A549 (cell line): ENCODE data around the gene STXBP6.

Source experiments
- BHLHE40 ChIP-seq: IDR thresholded peaks from 2 replicates; pipeline ENCODE4 v1.6.1; 2012; ENCODE audit warnings: low read depth, low read length, inconsistent platforms
- CBX2 ChIP-seq: fragments of 200-600 bp; sonication (generic); IDR thresholded peaks from 2 replicates; pipeline ENCODE4 v1.6.1; 2016; ENCODE audit warnings: low read depth, mild to moderate bottlenecking, borderline replicate concordance
- CEBPB ChIP-seq, 2 experiments: fragments of >200 bp in 1 of 2; sonication (Bioruptor Twin) in 1 of 2; formaldehyde crosslinking in 1 of 2; IDR thresholded peaks; 2 replicates each; pipeline ENCODE4 v1.6.1; 2012 to 2016
- CHD2 ChIP-seq: fragments of 150-350 bp; IDR thresholded peaks from 2 replicates; pipeline ENCODE4 v1.6.1; 2014; ENCODE audit warnings: low read length; ENCODE audit not compliant: partially characterized antibody
- CTCF ChIP-seq: fragments of >200 bp; sonication (Bioruptor Twin); formaldehyde crosslinking; IDR thresholded peaks from 3 replicates; pipeline ENCODE4 v1.5.1; 2016
- EP300 ChIP-seq, 2 experiments: fragments of >200 bp; sonication (Bioruptor Twin); formaldehyde crosslinking; IDR thresholded peaks; 2 replicates in 1 of 2; 3 replicates in 1 of 2; pipeline ENCODE4 v1.6.1; 2016 to 2017
- GATA3 ChIP-seq: IDR thresholded peaks from 2 replicates; pipeline ENCODE4 v1.6.1; 2012; ENCODE audit warnings: borderline replicate concordance
- HDAC2 ChIP-seq: fragments of 200-600 bp; sonication (generic); IDR thresholded peaks from 2 replicates; pipeline ENCODE4 v1.6.1; 2016
- HMGXB4 ChIP-seq: fragments of 250-450 bp; sonication (Bioruptor Pico); IDR thresholded peaks from 2 replicates; pipeline ENCODE4 v1.5.0; 2021; ENCODE audit warnings: mild to moderate bottlenecking, moderate library complexity, borderline replicate concordance
- HOXB5 ChIP-seq: fragments of 250-450 bp; sonication (Bioruptor Pico); IDR thresholded peaks from 2 replicates; pipeline ENCODE4 v1.5.0; 2020; ENCODE audit warnings: mild to moderate bottlenecking, moderate library complexity
- POLR2A ChIP-seq: IDR thresholded peaks from 2 replicates; pipeline ENCODE4 v1.6.1; 2012; ENCODE audit warnings: mild to moderate bottlenecking, low read length
- RAD21 ChIP-seq, 2 experiments: fragments of >200 bp in 1 of 2; sonication (Bioruptor Twin) in 1 of 2; formaldehyde crosslinking in 1 of 2; IDR thresholded peaks in 1 of 2; conservative IDR thresholded peaks in 1 of 2; 2 replicates in 1 of 2; 3 replicates in 1 of 2; pipeline ENCODE4 v1.6.1; 2012 to 2018; ENCODE audit warnings: inconsistent platforms in 1 of 2

- TF ChIP-seq CTCF, result no peak
- TF ChIP-seq POLR2A, result no peak
- TF ChIP-seq HDAC2, result no peak
- TF ChIP-seq EP300 (IDR thresholded peaks at IDR 0.05), result no peak
- no peak for TF ChIP-seq HMGXB4
- TF ChIP-seq CHD2, result no peak
- TF ChIP-seq HOXB5 (CRISPR knock-in tag), result no peak
- TF ChIP-seq CBX2, result no peak
- TF ChIP-seq BHLHE40, result no peak
- no peak for TF ChIP-seq CEBPB (IDR thresholded peaks at IDR 0.05)
- TF ChIP-seq GATA3, result no peak
- no peak for TF ChIP-seq RAD21 (conservative IDR thresholded peaks at IDR 0.05 in 1 of 2, IDR thresholded peaks at IDR 0.05 in 1 of 2)
Measured at GRCh38 chr14:24889843-24890242, 160.1 kb downstream of the STXBP6 start.
